HG03575 (cell line): ENCODE data around the gene RELB.
"Not testable (repeated sequence)": the region's sequence is repeated elsewhere in the genome, so short reads cannot be mapped to it uniquely, and the experiment has no call there.

ENCODE experiments used
- ATAC-seq: cut with Tn5 transposase; IDR thresholded peaks from one replicate; pipeline ENCODE4 v1.9.1; 2021; ENCODE audit not compliant: unreplicated experiment, insufficient number of reproducible peaks, low FRiP score; ENCODE audit errors: extremely low read depth

RELB gene

GRCh38 chr19:44985445-44985844 lies 15.8 kb upstream of the RELB start:
- no peak for ATAC-seq

DNA sequence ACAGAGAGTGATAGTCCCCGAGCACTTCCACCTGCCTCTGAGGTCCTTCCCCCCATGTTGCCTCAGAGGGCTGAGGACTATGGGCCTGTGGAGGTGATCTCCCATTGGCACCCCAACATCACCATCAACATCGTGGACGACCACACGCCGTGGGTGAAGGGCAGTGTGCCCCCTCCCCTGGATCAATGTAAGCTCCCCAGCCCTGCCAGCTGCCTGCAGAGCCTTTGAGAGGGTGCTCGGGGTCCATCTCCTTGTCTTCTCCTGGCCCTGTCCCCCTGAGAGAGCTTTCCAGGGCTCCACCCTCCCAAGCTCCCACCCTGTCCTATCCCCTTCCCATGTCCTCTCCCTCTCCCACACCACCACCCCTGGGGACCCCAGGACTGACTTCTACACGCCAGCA lies 14.9 kb upstream of the RELB start:
- no peak for ATAC-seq

DNA sequence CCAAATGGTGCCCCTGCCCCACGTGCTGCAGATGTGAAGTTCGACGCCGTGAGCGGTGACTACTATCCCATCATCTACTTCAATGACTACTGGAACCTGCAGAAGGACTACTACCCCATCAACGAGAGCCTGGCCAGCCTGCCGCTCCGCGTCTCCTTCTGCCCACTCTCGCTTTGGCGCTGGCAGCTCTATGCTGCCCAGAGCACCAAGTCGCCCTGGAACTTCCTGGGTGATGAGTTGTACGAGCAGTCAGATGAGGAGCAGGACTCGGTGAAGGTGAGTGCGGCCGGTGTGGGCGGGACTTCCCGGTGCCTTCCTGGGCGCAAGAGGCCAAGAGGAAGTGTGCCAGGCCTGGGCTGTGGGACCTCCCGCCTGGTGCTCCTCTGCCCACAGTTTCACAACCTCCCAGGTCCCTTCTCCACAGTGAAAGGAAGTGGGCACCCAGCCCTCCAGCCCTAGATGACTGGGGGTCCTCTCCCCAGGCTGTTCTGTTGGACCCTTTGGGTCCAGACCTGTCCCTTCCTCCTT lies 14.1 kb upstream of the RELB start:
- ATAC-seq: no peak

DNA sequence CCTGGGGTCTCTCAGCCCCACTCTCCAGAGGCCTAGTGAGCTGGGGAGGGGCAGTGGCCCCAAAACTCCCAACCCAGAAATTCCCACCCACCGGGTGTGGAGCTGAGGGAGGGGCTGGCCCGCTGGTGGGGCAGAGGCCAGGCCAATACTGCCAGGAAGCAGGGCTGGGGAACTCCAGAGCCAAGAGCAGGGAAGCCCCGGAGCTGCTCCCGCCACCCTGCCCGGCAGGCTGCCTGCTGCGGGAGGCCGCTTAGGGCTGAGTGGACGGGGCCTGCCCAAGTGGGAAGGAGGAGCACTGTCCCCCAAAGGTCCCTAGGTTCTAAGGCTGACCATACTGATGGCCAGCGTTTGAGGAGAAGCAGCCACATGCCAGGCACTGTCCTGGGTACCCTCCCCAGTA lies 13.0 kb upstream of the RELB start:
- ATAC-seq: no peak

DNA sequence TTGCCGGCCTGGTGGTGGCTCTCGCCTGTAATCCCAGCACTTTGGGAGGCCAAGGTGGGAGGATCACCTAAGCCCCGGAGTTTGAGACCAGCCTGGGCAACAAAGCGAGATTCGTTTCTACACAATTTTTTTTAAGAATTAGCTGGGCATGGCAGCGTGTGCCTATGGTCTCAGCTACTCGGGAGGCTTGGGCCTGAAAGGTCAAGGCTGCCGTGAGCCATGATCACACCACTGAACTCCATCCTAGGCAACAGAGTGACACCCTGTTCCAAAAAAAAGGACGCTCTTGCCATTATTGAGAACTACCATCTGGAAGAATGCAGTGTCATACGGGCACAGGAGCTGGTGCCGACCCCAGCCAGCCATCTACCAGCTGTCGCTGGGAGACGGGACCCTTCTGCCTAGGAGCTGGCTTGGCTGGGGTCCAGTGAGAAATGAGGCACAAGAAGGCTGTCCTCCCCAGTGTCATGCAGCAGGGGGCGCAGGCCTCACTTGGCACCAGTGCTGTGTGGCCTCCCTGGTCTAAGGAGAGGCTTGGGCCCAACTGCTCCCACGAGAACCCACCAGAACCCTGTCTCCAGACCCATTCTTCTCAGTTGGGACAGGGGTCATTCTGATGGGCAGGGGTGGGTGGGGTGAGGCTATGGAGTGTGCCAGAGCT lies 12.2 kb upstream of the RELB start:
- ATAC-seq: no peak

- ATAC-seq: no peak
These were observed 10.8 kb upstream of the RELB start for GRCh38 chr19:44990459-44990858.

GRCh38 chr19:44990966-44991365 lies 10.3 kb upstream of the RELB start:
- ATAC-seq: no peak

DNA sequence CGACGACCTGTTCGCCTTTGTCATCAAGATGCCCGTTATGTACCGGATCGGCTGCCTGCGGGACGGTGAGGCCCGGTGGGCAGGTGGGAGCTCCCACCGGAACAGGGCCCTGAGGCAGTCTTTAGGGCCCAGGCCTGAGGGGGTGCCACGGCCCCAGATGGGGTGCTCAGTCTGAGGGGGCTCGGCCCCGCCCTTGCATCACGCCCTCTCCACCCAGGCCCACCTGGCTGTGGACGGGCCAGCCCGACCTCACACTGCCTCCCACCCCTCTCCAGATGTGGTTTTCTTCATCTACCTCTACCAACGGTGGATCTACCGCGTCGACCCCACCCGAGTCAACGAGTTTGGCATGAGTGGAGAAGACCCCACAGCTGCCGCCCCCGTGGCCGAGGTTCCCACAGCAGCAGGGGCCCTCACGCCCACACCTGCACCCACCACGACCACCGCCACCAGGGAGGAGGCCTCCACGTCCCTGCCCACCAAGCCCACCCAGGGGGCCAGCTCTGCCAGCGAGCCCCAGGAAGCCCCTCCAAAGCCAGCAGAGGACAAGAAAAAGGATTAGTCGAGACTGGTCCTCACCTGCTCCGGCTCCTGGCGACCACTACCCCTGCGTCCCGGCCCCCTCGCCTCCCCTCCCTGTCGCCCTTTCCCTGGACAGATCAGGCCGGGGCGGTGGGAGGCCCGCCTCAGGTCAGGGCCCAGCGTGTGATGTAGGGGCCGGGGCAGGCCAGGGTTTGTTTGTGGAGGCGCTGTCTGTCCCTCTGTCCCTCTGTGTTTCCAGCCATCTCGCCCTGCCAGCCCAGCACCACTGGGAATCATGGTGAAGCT lies 8.7 kb upstream of the RELB start:
- no peak for ATAC-seq

DNA sequence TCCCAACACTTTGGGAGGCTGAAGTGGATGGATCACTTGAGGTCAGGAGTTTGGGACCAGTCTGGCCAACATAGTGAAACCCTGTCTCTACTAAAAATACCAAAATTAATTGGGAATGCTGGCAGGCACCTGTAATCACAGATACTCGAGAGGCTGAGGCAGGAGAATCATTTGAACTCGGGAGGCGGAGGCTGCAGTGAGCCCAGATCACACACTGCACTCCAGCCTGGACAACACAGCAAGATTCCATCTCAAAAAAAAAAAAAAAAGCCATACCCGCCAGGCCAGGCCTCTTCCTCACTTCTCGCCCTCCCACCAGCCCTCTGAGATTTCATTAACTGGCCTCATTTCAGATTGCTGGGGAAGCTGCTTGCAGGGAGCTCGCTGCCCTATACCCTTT lies 7.7 kb upstream of the RELB start:
- ATAC-seq: no peak

DNA sequence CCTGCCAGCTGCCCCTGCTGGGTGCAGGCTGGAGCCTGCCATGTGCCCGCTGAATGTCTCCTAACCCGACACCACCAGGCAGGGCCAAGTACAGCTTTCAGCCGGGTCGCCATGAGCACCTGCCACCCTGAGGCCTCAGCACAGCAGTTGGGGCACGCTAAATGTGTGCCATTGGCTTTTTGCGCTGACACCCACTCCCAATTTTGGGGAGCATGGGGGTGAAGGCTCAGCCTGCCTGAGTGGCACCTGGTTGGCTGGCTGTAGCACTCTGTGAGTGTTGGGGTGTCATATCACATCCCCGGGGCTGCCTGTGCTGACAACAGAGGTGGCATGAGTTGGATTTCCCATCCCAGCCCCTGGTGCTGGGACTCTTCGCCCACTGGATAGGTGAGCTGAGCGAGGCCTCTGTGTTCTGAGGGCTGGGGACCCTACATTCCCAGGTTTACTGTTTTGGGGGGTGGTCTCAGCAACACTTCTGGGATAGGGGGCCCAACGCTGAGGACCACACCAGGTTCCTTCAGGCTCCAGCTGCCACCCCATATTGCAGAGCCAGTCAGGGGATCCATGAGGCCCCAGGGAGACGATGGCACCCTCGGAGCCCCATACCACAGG lies 7.2 kb upstream of the RELB start:
- no peak for ATAC-seq

DNA sequence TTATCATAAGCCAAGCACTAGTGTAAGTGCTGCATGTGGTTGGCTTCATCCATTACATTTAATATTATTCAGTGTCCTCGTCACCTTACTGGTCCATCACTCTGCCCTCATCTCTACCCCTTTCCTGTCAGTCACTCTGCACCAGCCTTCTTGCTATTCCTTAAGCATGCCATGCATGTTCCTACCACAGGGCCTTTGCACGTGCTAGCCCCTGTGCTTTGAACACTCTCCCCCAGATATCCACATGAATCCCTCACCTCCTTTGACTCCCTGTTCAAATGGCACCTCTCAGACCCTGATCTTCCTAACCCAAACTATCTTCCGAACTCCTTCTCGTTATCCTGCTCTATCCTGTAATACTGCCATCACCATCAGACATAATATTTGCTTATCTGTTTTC lies 3.2 kb upstream of the RELB start:
- no peak for ATAC-seq

DNA sequence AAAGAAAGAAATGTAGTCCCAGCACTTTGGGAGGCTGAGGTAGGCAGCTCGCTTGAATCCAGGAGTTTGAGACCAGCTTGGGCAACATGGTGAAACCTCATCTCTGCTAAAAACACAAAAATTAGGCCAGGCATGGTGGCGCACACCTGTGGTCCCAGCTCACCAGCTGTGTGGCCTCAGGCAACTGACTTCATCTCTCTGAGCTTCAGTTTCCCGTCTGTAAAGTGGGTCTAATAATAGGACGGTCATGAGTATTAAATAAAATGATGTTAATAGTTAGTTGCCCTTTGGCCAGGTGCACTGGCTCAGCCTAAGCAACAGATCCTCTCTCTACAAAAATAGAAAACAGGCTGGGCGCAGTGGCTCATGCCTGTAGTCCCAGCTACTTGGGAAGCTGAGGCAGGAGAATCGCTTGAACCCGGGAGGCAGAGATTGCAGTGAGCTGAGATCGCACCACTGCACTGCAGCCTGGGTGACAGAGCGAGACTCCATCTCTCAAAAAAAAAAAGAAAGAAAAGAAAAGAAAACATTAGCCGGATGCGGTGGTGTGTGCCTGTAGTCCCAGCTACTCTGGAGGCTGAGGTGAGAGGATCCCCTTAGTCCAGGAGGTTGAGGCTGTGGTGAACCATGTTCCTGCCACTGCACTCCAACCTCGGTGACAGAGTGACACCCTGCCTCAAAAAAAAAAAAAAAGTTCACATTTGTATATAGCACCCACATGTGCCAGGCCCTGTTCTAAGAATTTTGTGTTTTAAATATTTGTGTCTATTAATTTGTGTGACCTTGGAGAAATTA lies 1.9 kb upstream of the RELB start:
- ATAC-seq: not testable (repeated sequence)

GRCh38 chr19:45000665-45001064 lies 599 bp upstream of the RELB start:
- not testable (repeated sequence) for ATAC-seq

GRCh38 chr19:45003485-45003884 lies 2.2 kb downstream of the RELB start:
- ATAC-seq: no peak

- no peak for ATAC-seq
These were observed 4.5 kb downstream of the RELB start for GRCh38 chr19:45005787-45006186.

GRCh38 chr19:45008552-45008951 lies 7.3 kb downstream of the RELB start:
- ATAC-seq: no peak

DNA sequence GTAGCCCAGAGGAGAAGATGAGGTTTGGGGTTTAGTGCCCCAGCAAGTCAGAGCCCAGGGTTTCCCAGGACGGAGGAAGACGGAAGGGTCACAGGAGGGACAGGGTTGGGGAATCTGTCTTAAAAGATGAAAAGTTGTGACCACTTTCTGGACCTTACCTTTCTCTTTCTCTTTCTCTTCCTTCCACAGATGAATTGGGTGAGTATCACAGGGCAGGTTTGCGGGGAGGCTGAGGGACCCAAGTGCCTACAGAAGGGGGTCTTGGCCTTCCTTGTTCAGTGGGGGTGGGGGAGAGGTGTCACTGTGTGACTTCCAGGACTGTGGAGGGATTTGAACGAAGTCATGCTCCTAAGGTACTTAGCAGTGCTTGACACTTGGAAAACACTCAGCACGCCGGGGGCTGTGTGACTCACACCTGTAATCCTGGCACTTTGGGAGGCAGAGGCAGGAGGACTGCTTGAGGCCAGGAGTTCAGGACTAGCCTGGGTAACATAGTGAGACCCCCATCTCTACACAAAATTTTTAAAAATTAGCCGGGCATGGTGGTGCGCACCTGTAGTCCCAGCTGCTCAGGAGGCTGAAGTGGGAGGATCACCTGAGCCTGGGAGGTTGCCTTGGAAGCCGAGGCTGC lies 8.5 kb downstream of the RELB start:
- ATAC-seq: no peak

GRCh38 chr19:45010306-45010705 lies 9.0 kb downstream of the RELB start:
- no peak for ATAC-seq

- no peak for ATAC-seq
These were observed 10.7 kb downstream of the RELB start for GRCh38 chr19:45011959-45012358.
